Type B pancreatic cell (in vitro differentiated cells): ENCODE data around the gene TP53INP2. TPM values are rescaled to one million over a fixed set of nuclear protein-coding genes. Genes with fewer than 3 reads are reported as not detected.

Experiments used
- DNase-seq: peaks from one replicate; pipeline ENCODE4 v3.0.0; 2021; ENCODE audit warnings: mixed read lengths; ENCODE audit not compliant: unreplicated experiment; ENCODE audit errors: extremely low spot score
- H3K27ac Mint-ChIP-seq: 2 replicates; pipeline ENCODE4 v1.8.0; 2021; ENCODE audit warnings: mild to moderate bottlenecking, mixed read lengths
- H3K27me3 Mint-ChIP-seq: 2 replicates; pipeline ENCODE4 v1.8.0; 2021; ENCODE audit warnings: mixed read lengths
- H3K36me3 Mint-ChIP-seq: 2 replicates; pipeline ENCODE4 v1.8.0; 2021; ENCODE audit warnings: mixed read lengths
- H3K4me1 Mint-ChIP-seq: one replicate; pipeline ENCODE4 v1.8.0; 2021; ENCODE audit warnings: mixed read lengths; ENCODE audit not compliant: unreplicated experiment
- H3K4me3 Mint-ChIP-seq: 2 replicates; pipeline ENCODE4 v1.8.0; 2021; ENCODE audit warnings: mild to moderate bottlenecking, mixed read lengths
- H3K9me3 Mint-ChIP-seq: 2 replicates; pipeline ENCODE4 v1.8.0; 2021; ENCODE audit warnings: mixed read lengths
- total RNA-seq: library from RNA; stranded (reverse); gene quantifications from 2 replicates; pipeline ENCODE4 v1.2.1, GENCODE V29; 2021; ENCODE audit warnings: low replicate concordance
- TF ChIP-seq, protein P1 (sequence below): fragments of 200-600 bp; sonication (generic); conservative IDR thresholded peaks from 2 replicates; pipeline ENCODE4 v1.5.0; 2021; ENCODE audit warnings: antibody characterized with exemption, mild to moderate bottlenecking

TP53INP2 gene
- total RNA-seq, 1 donor from 2014 or later, result 39.6 TPM

DNA sequence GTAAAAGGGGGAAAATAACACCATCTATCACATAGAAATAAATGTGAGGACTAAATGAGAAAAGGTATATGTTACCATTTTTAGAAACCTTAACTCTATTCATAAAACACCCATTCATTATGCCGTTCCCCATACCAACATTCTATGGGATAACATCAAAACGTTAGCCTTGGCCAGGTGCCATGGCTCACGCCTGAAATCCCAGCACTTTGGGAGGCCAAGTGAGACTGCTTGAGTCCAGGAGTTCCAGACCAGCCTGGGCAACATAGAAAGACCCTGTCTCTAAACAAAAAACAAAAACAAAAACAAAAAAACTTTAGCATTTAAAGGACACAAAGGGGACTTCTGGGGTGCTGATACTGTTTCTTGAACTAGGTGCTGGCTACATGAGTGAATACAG is 28.6 kb upstream of the TP53INP2 start:
- peaks cover 20% of the 10 kb centered on the region for H3K4me1 Mint-ChIP-seq
- H3K9me3 Mint-ChIP-seq, result no peaks in the 10 kb centered on the region
- peak overlapping the region; percentile 98 for H3K4me3 Mint-ChIP-seq
- peak overlapping the region; percentile 96 for H3K27ac Mint-ChIP-seq
- no peak for DNase-seq
- peaks cover 14% of the 10 kb centered on the region for H3K36me3 Mint-ChIP-seq
- H3K27me3 Mint-ChIP-seq, result no peaks in the 10 kb centered on the region
- TF ChIP-seq, protein P1, sequence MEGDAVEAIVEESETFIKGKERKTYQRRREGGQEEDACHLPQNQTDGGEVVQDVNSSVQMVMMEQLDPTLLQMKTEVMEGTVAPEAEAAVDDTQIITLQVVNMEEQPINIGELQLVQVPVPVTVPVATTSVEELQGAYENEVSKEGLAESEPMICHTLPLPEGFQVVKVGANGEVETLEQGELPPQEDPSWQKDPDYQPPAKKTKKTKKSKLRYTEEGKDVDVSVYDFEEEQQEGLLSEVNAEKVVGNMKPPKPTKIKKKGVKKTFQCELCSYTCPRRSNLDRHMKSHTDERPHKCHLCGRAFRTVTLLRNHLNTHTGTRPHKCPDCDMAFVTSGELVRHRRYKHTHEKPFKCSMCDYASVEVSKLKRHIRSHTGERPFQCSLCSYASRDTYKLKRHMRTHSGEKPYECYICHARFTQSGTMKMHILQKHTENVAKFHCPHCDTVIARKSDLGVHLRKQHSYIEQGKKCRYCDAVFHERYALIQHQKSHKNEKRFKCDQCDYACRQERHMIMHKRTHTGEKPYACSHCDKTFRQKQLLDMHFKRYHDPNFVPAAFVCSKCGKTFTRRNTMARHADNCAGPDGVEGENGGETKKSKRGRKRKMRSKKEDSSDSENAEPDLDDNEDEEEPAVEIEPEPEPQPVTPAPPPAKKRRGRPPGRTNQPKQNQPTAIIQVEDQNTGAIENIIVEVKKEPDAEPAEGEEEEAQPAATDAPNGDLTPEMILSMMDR, result no peak

DNA sequence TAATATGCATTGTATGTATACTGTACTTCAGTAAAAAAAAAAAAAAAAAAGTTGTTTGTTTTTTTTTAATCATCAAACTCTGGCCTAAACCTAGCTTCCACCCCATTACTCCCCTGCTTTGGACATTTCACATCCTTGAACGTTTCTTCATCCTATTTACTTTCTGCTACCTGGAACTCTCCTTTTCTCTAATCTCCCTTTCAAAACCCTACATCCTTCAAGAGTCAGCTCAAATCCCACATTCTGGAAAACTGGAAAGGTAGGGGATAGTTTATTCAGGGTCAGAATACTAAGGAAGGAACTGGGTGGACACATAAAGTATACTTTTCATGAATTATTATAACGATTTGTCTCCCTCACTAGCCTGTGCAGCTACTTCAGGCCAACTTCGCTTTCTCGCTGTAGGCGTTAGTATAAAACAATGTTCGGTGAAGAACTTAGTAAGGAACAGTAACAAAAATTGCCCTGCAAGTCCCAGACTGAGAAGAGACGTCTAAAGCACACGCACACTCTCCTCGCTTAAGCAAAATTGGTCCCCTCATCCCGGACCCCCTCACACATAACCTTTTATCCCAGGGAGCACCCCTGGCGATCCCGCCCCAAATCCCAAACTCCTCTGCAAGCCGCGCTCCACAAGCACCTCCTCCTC is 28.0 kb upstream of the TP53INP2 start:
- H3K9me3 Mint-ChIP-seq, result no peaks in the 10 kb centered on the region
- no peaks in the 10 kb centered on the region for H3K27me3 Mint-ChIP-seq
- H3K4me1 Mint-ChIP-seq, result peaks cover 20% of the 10 kb centered on the region
- peaks cover 9% of the 10 kb centered on the region for H3K36me3 Mint-ChIP-seq
- TF ChIP-seq, protein P1, result no peak
- peak overlapping the region; percentile 98 for H3K4me3 Mint-ChIP-seq
- H3K27ac Mint-ChIP-seq, result peak overlapping the region; percentile 96
- DNase-seq, result no peak

DNA sequence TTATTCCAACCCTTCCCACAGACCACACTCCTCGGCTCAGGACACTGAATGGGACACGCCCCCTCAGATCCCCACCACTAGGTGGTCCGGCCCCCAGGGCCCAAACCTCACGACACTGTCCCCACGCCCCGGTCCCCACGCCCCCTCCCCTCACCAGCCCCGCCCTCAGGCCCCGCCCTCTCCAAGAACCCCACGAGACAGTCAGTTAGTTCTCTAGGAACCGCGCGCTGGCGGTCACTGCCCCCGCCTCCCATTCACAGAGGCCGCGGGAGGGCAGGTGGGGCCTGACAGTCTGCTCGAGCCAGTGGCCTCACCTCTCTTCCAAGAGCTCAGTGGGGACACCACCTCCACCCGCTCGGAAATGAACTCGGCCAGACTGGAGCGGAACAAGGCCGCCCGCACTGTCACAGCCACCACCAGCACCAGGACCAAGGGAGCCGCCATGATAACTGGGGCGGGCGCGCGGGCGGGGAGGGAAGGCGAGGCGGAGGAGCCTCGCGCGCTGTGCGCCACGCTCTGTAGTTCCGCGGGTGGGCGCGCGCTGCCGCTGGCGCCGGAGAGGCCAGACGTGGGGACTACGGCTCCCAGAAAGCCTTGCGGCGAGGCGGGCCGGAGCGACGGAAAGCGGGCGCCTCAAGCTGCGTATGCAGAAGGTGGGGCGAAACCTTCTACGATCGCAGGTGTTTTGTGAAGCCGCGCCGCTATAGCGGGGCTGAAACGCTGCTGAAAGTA is 27.3 kb upstream of the TP53INP2 start, which contains the start of gene PIGU:
Gene PIGU (minus strand): TSS at position 451 of the 732 bp plus-strand sequence. CDS start 7 bp downstream, at position 444.
- H3K36me3 Mint-ChIP-seq, result peaks cover 9% of the 10 kb centered on the region
- no peaks in the 10 kb centered on the region for H3K27me3 Mint-ChIP-seq
- peak within 1 kb of the TSS; percentile 96 for H3K27ac Mint-ChIP-seq
- DNase-seq, result peak; percentile 100
- H3K4me3 Mint-ChIP-seq, result peak within 1 kb of the TSS; percentile 98
- peaks cover 20% of the 10 kb centered on the region for H3K4me1 Mint-ChIP-seq
- H3K9me3 Mint-ChIP-seq, result no peaks in the 10 kb centered on the region
- TF ChIP-seq, protein P1, result peak; percentile 63

- Mint-ChIP-seq H3K36me3 (no peaks in the 10 kb centered on the region), H3K9me3 (no peaks in the 10 kb centered on the region), H3K27ac (peak overlapping the region; percentile 35), H3K27me3 (no peaks in the 10 kb centered on the region), H3K4me3 (peak overlapping the region; percentile 74), H3K4me1 (peaks cover 10% of the 10 kb centered on the region)
- TF ChIP-seq, protein P1, result no peak
- no peak for DNase-seq
Observed at GRCh38 chr20:34680586-34681175, 23.5 kb upstream of the TP53INP2 start.

- no peak overlapping the region for H3K4me3 Mint-ChIP-seq
- H3K4me1 Mint-ChIP-seq, result no peaks in the 10 kb centered on the region
- no peaks in the 10 kb centered on the region for H3K27me3 Mint-ChIP-seq
- no peak overlapping the region for H3K27ac Mint-ChIP-seq
- TF ChIP-seq, protein P1, result no peak
- no peaks in the 10 kb centered on the region for H3K9me3 Mint-ChIP-seq
- no peaks in the 10 kb centered on the region for H3K36me3 Mint-ChIP-seq
- DNase-seq, result no peak
Observed at GRCh38 chr20:34683667-34684066, 20.5 kb upstream of the TP53INP2 start.
